ENCODE measurements around the gene ADAM23.

- TF ChIP-seq NFIC (IDR thresholded peaks at IDR 0.05; ENCODE audit: borderline replicate concordance) (no peak), CTCF (IDR thresholded peaks at IDR 0.05) (no peak), USF2 (IDR thresholded peaks at IDR 0.05; ENCODE audit: borderline replicate concordance, low read depth, low read length) (no peak), JUND (IDR thresholded peaks at IDR 0.05) (no peak), YY1 (IDR thresholded peaks at IDR 0.05; ENCODE audit: low read depth) (no peak), POLR2AphosphoS5 (IDR thresholded peaks at IDR 0.05; ENCODE audit: low read depth, low read length) (no peak), GABPA (IDR thresholded peaks at IDR 0.05; ENCODE audit: low read depth) (no peak)
Measured at GRCh38 chr2:206463685-206464084, 20.4 kb downstream of the ADAM23 start.

Data from SK-N-SH (cell line).